BJ (cell line): ENCODE measurements around the gene CLSTN2. TPM values are rescaled to one million over a fixed set of nuclear protein-coding genes. Genes with fewer than 3 reads are reported as not detected.

ENCODE experiments used
- CTCF ChIA-PET: fragments of 350-600 bp; formaldehyde crosslinking; extraction: SDS; loops from one replicate; lab custom pipeline; 2021; ENCODE audit warnings: antibody characterized with exemption, inconsistent platforms; lab: Yijun Ruan, JAX
- POLR2A ChIA-PET: fragments of 300-600 bp; sonication (Branson Sonifier 250); formaldehyde crosslinking; extraction: SDS; loops from one replicate; lab custom pipeline; 2021; ENCODE audit warnings: antibody characterized with exemption; lab: Charles Lee
- DNase-seq: peaks from one replicate; pipeline ENCODE4 v3.0.0-alpha.2; 2011; ENCODE audit warnings: low read depth
- H3K27me3 ChIP-seq: 2 replicates; pipeline ENCODE4 v1.6.0; 2011; ENCODE audit warnings: low read length; ENCODE audit not compliant: control insufficient read depth, insufficient read depth
- H3K36me3 ChIP-seq: 2 replicates; pipeline ENCODE4 v1.5.1; 2011; ENCODE audit warnings: low read length; ENCODE audit not compliant: control insufficient read depth, insufficient read depth
- H3K4me3 ChIP-seq: 2 replicates; pipeline ENCODE4 v1.5.1; 2011; ENCODE audit warnings: low read depth, mild to moderate bottlenecking, control low read depth, low read length
- CTCF ChIP-seq: IDR thresholded peaks from 2 replicates; pipeline ENCODE4 v1.5.1; 2011; ENCODE audit warnings: low read depth, mild to moderate bottlenecking, control low read depth, inconsistent platforms, low read length, moderate library complexity; ENCODE audit not compliant: insufficient read depth
- polyA plus RNA-seq: library from polyadenylated mRNA; depleted of rRNA; stranded (reverse); fragments of >200 nt; gene quantifications from 2 replicates; pipeline ENCODE4 v1.2.3, GENCODE V29; 2011

Gene CLSTN2
- polyA plus RNA-seq, 1 experiment: 1.8 TPM

- POLR2A ChIA-PET: no interaction called here
- CTCF ChIA-PET: no interaction called here
- TF ChIP-seq CTCF: no peak
Measured at GRCh38 chr3:140015741-140016140, 80.8 kb downstream of the CLSTN2 start.

GRCh38 chr3:140018556-140018955, 83.6 kb downstream of the CLSTN2 start:
- Histone ChIP-seq H3K36me3 (no peaks in the 10 kb centered on the region), H3K27me3 (no peaks in the 10 kb centered on the region), H3K4me3 (no peak overlapping the region)
- no peak for DNase-seq
- POLR2A ChIA-PET: no interaction called here
- CTCF ChIA-PET: no interaction called here
- TF ChIP-seq CTCF: no peak

More at GRCh38 chr3:140015741-140016140, 80.8 kb downstream of the CLSTN2 start:
- Histone ChIP-seq H3K4me3 (no peak overlapping the region), H3K36me3 (no peaks in the 10 kb centered on the region), H3K27me3 (no peaks in the 10 kb centered on the region)
- DNase-seq: no peak

- TF ChIP-seq CTCF: no peak
- CTCF ChIA-PET: no interaction called here
Measured at GRCh38 chr3:140019946-140020345, 85.0 kb downstream of the CLSTN2 start.

GRCh38 chr3:140020541-140020940, 85.6 kb downstream of the CLSTN2 start:
- H3K4me3 ChIP-seq: no peak overlapping the region
- no peak for TF ChIP-seq CTCF
- H3K36me3 ChIP-seq: no peaks in the 10 kb centered on the region
- no peak for DNase-seq
- POLR2A ChIA-PET: no interaction called here
- CTCF ChIA-PET: no interaction called here
- no peaks in the 10 kb centered on the region for H3K27me3 ChIP-seq

More at GRCh38 chr3:140019946-140020345, 85.0 kb downstream of the CLSTN2 start:
- Histone ChIP-seq H3K4me3 (no peak overlapping the region), H3K36me3 (no peaks in the 10 kb centered on the region), H3K27me3 (no peaks in the 10 kb centered on the region)
- POLR2A ChIA-PET: no interaction called here
- no peak for DNase-seq

GRCh38 chr3:140021269-140021668, 86.3 kb downstream of the CLSTN2 start:
- CTCF ChIA-PET: no interaction called here
- no peak for DNase-seq
- POLR2A ChIA-PET: no interaction called here
- TF ChIP-seq CTCF: no peak
- no peaks in the 10 kb centered on the region for H3K27me3 ChIP-seq
- no peak overlapping the region for H3K4me3 ChIP-seq
- no peaks in the 10 kb centered on the region for H3K36me3 ChIP-seq
